Kidney (tissue), 14 donors: ENCODE measurements around the gene ERAL1. TPM values are rescaled to one million over a fixed set of nuclear protein-coding genes. Genes with fewer than 3 reads are reported as not detected.

ENCODE experiments used
- DNase-seq, 5 donors: peaks; one replicate each; pipeline ENCODE4 v3.0.0-alpha.2; 2013 to 2020
- FAIRE-seq: peaks from 2 replicates; lab custom pipeline; 2012; peaks lifted over from hg19 to GRCh38; lab: Jason Lieb, UNC
- H3K27ac ChIP-seq, 2 donors: one replicate each; pipeline ENCODE4 v1.7.0; 2013; ENCODE audit warnings: low read depth in 2 of 2, low read length in 2 of 2, inconsistent platforms in 1 of 2
- H3K27me3 ChIP-seq: one replicate; pipeline ENCODE4 v1.7.1; 2013; ENCODE audit warnings: low read length, inconsistent platforms; ENCODE audit not compliant: control insufficient read depth, insufficient read depth
- H3K36me3 ChIP-seq, 3 donors: one replicate each; pipeline versions ENCODE4 v1.7.0 to v1.7.1; 2013; ENCODE audit warnings: low read length in 3 of 3, control low read depth in 1 of 3, inconsistent platforms in 1 of 3; ENCODE audit not compliant: insufficient read depth in 3 of 3, control insufficient read depth in 2 of 3
- H3K4me1 ChIP-seq, 3 donors: one replicate each; pipeline versions ENCODE4 v1.7.0 to v1.7.1; 2013; ENCODE audit warnings: low read length in 3 of 3, inconsistent platforms in 1 of 3, low read depth in 1 of 3; ENCODE audit not compliant: control insufficient read depth in 2 of 3, insufficient read depth in 2 of 3
- H3K4me3 ChIP-seq, 3 donors: one replicate each; pipeline versions ENCODE4 v1.7.0 to v1.8.1; 2013; ENCODE audit warnings: low read length in 3 of 3, control low read depth in 1 of 3, inconsistent platforms in 1 of 3
- H3K9ac ChIP-seq, 3 donors: one replicate each; pipeline versions ENCODE4 v1.7.0 to v1.7.1; 2013; ENCODE audit warnings: low read length in 3 of 3, control low read depth in 1 of 3, inconsistent platforms in 1 of 3
- H3K9me3 ChIP-seq, 3 donors: one replicate each; pipeline versions ENCODE4 v1.7.0 to v1.7.1; 2013; ENCODE audit warnings: low read length in 3 of 3, control low read depth in 1 of 3, inconsistent platforms in 1 of 3; ENCODE audit not compliant: control insufficient read depth in 2 of 3, insufficient read depth in 1 of 3
- CTCF ChIP-seq: IDR thresholded peaks from 3 replicates; pipeline ENCODE4 v1.5.1; 2012; ENCODE audit warnings: mild to moderate bottlenecking, moderate library complexity, borderline replicate concordance; ENCODE audit not compliant: insufficient read depth; ENCODE audit errors: extremely low read depth
- intact Hi-C: fragments of 100-400 bp; cut with DNase I; formaldehyde crosslinking; loops from one replicate; pipeline ENCODE4 v1.11.1; 2022
- polyA plus RNA-seq: library from polyadenylated mRNA; stranded (reverse); fragments of 350-450 nt; fragmentation: Illumina TruSeq; extraction: RNeasy Lipid Tissue Mini Kit (QIAGEN cat#74804); gene quantifications from one replicate; pipeline ENCODE4 v1.2.3, GENCODE V29; 2014; ENCODE audit warnings: low read depth, low replicate concordance; ENCODE audit not compliant: insufficient read depth
- total RNA-seq: library from RNA; stranded (reverse); fragmentation: NEBNext Ultra II Directional; extraction: Animal tissue kit (Norgen Biotek cat#: 25700); gene quantifications from one replicate; pipeline ENCODE4 v1.2.1, GENCODE V29; 2021
- donor health status: control.
- donor health status: control.
- donor health status: control.
- donor health status: control.
- donor health status: control.
- donor health status: DM: yes; HTN: yes; CAD: no.
- donor health status: Normal renal cell carcinoma (clear cell type).

Gene ERAL1
- total and polyA plus RNA-seq, 2 donors from 2014 or later, result 29.5 to 71.6 TPM

GRCh38 chr17:28867276-28867675 is 12.5 kb downstream of the ERAL1 start:
- intact Hi-C loops, result no loop called here
- no peak for DNase-seq
- no peaks in the 10 kb centered on the region for H3K4me1 ChIP-seq
- no peak overlapping the region for H3K27ac ChIP-seq
- FAIRE-seq, result no peak
- no peaks in the 10 kb centered on the region for H3K27me3 ChIP-seq
- no peak overlapping the region for H3K9ac ChIP-seq
- no peak overlapping the region for H3K4me3 ChIP-seq
- no peaks in the 10 kb centered on the region for H3K9me3 ChIP-seq
- H3K36me3 ChIP-seq, result no peaks in the 10 kb centered on the region
- TF ChIP-seq CTCF, result no peak

- FAIRE-seq (no peak), DNase-seq (peak in 2 of 5 donors; percentile 18 to 29)
- Histone ChIP-seq H3K4me1 (no peaks in the 10 kb centered on the region), H3K4me3 (no peak overlapping the region), H3K9ac (no peak overlapping the region), H3K36me3 (no peaks in the 10 kb centered on the region), H3K9me3 (no peaks in the 10 kb centered on the region), H3K27me3 (no peaks in the 10 kb centered on the region), H3K27ac (no peak overlapping the region)
- TF ChIP-seq CTCF, result no peak
- intact Hi-C loops, result no loop called here
These were observed 16.3 kb downstream of the ERAL1 start for GRCh38 chr17:28871056-28871579.

GRCh38 chr17:28873839-28874238 is 19.0 kb downstream of the ERAL1 start:
- H3K9me3 ChIP-seq, result no peaks in the 10 kb centered on the region
- no peak for TF ChIP-seq CTCF
- H3K36me3 ChIP-seq, result peaks cover 0 to 2% (median 0%) of the 10 kb centered on the region in 3 donors
- H3K4me1 ChIP-seq, result no peaks in the 10 kb centered on the region
- FAIRE-seq (no peak), DNase-seq (no peak)
- no peak overlapping the region for H3K27ac ChIP-seq
- intact Hi-C loops, result no loop called here
- no peaks in the 10 kb centered on the region for H3K27me3 ChIP-seq
- H3K4me3 ChIP-seq, result no peak overlapping the region
- no peak overlapping the region for H3K9ac ChIP-seq

GRCh38 chr17:28874750-28875149 is 19.9 kb downstream of the ERAL1 start:
- Histone ChIP-seq H3K4me1 (no peaks in the 10 kb centered on the region), H3K4me3 (no peak overlapping the region), H3K9ac (no peak overlapping the region), H3K27me3 (no peaks in the 10 kb centered on the region), H3K27ac (no peak overlapping the region), H3K9me3 (no peaks in the 10 kb centered on the region), H3K36me3 (peaks cover 0 to 8% (median under 1%) of the 10 kb centered on the region in 3 donors)
- no peak for TF ChIP-seq CTCF
- intact Hi-C loops, result no loop called here
- FAIRE-seq (no peak), DNase-seq (no peak)
